ENCODE data around the gene ANO7.

- TF ChIP-seq CTCF (IDR thresholded peaks at IDR 0.05) (no peak), EP300 (IDR thresholded peaks at IDR 0.05; ENCODE audit: borderline replicate concordance in 1 of 2, low read depth in 1 of 2, low read length in 1 of 2) (no peak), USF2 (IDR thresholded peaks at IDR 0.05; ENCODE audit: borderline replicate concordance, low read depth, low read length) (no peak), EZH2phosphoT487 (IDR thresholded peaks at IDR 0.05; ENCODE audit: borderline replicate concordance, low read depth) (no peak), JUND (IDR thresholded peaks at IDR 0.05) (no peak), POLR2AphosphoS5 (IDR thresholded peaks at IDR 0.05; ENCODE audit: low read depth, low read length) (no peak), NRF1 (IDR thresholded peaks at IDR 0.05; ENCODE audit: low read depth, low read length) (no peak), ZBTB33 (IDR thresholded peaks at IDR 0.05; ENCODE audit: borderline replicate concordance, low read depth) (no peak), TCF12 (IDR thresholded peaks at IDR 0.05) (no peak), RAD21 (IDR thresholded peaks at IDR 0.05; ENCODE audit: low read length) (no peak)
Observed at GRCh38 chr2:241204490-241204889, 16.0 kb downstream of the ANO7 start.

Measured in SK-N-SH (cell line).